Measurements from ENCODE around the gene C4orf50.

GRCh38 chr4:5921101-5921980, 96.9 kb downstream of the C4orf50 start:
- no peak for TF ChIP-seq POLR2A (IDR thresholded peaks at IDR 0.05)
- TF ChIP-seq, protein P1, sequence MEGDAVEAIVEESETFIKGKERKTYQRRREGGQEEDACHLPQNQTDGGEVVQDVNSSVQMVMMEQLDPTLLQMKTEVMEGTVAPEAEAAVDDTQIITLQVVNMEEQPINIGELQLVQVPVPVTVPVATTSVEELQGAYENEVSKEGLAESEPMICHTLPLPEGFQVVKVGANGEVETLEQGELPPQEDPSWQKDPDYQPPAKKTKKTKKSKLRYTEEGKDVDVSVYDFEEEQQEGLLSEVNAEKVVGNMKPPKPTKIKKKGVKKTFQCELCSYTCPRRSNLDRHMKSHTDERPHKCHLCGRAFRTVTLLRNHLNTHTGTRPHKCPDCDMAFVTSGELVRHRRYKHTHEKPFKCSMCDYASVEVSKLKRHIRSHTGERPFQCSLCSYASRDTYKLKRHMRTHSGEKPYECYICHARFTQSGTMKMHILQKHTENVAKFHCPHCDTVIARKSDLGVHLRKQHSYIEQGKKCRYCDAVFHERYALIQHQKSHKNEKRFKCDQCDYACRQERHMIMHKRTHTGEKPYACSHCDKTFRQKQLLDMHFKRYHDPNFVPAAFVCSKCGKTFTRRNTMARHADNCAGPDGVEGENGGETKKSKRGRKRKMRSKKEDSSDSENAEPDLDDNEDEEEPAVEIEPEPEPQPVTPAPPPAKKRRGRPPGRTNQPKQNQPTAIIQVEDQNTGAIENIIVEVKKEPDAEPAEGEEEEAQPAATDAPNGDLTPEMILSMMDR (IDR thresholded peaks at IDR 0.05), result no peak

Data from sigmoid colon (tissue), 3 donors.